RPMI7951 (cell line): ENCODE results near the gene WTIP. TPM values are rescaled to one million over a fixed set of nuclear protein-coding genes. Genes with fewer than 3 reads are reported as not detected.
A peak's percentile ranks its signal among the peaks of the same experiment; 100 is the strongest.
"Not testable (repeated sequence)": the region's sequence is repeated elsewhere in the genome, so short reads cannot be mapped to it uniquely, and the experiment has no call there.

Source experiments
- DNase-seq: peaks from one replicate; pipeline ENCODE4 v3.0.0-alpha.2; 2012; ENCODE audit warnings: low read depth
- total RNA-seq: library from RNA; depleted of rRNA; stranded (reverse); fragments of >200 nt; shearing (Covaris generic); gene quantifications from 2 replicates; pipeline ENCODE4 v1.2.3, GENCODE V29; 2014

The WTIP gene
- total RNA-seq, 1 experiment from 2014 or later = 11.1 TPM

GRCh38 chr19:34478496-34478895 lies 3.1 kb upstream of the WTIP start:
- DNase-seq = not testable (repeated sequence)

DNA sequence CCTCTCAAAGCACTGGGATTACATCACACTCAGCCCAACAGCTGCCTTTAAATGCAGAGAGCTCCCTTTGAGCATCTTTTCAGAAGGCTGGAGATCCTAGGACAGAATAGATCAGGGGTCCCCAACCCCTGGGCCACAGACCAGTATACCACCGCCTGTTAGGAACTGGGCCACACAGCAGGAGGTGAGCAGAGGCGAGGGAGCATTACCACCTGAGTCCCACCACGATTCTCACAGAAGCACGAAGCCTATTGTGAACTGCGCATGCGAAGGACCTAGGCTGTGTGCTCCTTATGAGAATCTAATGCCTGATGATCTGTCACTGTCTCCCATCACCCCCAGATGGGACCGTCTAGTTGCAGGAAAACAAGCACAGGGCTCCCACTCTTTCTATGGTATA lies 2.2 kb upstream of the WTIP start:
- no peak for DNase-seq

- DNase-seq = no peak
Measured at GRCh38 chr19:34480491-34480890, 1.1 kb upstream of the WTIP start.

- peak; percentile 62 for DNase-seq
Measured at GRCh38 chr19:34481861-34482379, 362 bp downstream of the WTIP start.

DNA sequence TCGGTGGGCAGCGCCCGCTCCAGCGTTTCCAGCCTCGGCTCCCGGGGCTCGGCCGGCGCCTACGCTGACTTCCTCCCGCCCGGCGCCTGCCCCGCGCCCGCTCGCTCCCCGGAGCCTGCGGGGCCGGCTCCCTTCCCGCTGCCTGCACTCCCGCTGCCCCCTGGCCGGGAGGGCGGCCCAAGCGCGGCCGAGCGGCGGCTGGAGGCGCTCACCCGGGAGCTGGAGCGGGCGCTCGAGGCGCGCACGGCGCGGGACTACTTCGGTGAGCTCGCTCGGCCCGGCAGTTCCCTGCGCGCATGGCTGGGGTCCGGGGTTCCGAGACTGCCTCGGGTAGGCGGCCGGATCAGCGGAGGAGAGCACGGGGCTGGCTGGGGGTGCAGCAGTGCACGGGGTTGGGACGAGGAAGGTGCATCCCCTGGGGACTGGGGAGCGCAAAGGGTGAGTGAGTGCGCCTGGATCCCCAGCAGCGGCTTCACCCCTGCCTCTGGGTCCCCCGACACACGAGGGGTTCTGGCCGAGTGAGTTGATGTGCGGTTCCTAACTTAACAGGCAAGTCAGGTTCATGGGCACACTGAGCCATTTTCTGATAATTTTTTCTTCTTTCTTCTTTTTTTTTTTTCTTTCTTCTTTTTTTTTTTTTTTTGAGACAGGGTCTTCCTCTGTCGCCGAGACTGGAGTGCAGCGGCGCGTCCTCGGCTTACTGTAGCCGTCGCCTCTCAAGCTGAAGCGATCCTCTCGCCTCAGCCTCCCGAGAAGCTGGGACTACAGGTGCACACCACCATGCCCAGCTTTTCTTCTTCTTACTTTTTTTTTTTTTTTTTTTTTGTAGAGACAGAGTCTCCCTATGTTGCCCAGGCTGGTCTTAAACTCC lies 1.1 kb downstream of the WTIP start:
- peak; percentile 39 for DNase-seq

GRCh38 chr19:34484328-34484727 lies 2.8 kb downstream of the WTIP start:
- no peak for DNase-seq

DNA sequence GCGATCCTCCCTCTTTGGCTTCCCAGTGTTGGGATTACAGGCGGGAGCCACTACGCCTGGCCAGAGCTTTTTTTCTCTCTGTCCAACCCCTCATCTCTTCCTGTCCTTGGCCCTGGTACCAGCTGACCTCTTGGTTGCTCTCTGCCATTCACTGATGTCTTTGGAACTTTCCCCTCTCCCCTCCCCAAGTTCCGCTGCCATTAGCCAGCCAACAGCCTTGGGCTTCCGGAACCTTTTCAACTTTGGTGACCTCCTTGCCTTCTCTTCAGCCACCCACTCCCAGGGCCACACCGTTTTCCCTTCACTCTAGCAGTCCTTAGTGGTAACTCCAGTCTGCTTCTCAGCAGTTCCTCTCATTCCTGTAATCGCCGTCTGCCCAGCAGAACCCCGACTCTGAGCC lies 4.3 kb downstream of the WTIP start:
- DNase-seq = no peak

DNA sequence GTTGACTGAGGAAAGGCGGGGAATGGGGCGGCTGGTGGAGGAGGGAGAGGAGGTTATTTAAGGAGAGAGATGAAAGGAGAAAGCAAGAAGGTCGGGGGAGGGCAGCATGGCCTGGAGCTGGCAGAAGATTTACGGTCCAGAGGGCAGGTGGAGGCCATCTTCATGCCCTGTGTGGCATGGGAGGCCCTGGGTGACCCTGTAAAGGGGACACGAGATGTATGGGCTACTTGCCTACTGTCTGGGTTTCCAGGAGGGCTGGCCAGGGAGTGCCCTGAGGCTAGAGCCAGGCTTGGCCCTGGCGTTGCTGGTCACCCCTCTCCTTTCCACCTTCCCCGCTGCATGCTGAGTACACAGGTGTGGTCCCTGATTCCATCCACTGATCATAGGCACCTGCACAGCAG lies 6.1 kb downstream of the WTIP start:
- DNase-seq = no peak

- DNase-seq = no peak
Measured at GRCh38 chr19:34489175-34489574, 7.6 kb downstream of the WTIP start.

DNA sequence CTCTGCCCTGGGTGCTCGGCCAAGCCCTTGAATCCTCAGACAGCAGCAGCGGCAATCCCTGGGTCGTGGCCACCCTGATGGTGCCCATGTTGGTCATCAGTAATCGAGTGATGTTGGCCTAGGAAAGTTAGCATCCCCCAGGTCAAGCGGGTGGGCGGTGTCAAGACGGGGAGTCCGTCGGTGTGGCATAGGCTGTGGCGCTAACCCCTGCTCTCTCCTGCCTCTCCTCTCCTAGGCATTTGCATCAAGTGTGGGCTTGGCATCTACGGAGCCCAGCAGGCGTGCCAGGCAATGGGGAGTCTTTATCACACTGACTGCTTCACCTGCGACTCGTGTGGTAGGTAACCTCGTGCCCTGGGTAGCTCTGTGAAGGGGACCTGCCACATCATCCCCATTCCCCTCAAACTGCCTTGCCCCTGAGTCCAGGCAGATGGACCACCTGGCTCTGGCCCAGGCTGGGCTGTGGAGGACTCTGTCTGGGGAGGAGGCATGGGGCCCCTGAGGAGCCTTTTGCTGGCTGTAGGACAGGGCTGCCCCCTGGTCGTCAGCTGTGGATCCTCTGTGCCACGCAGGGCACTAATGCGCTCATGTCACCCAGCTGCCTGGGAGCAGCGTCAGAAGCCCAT lies 8.7 kb downstream of the WTIP start:
- no peak for DNase-seq

DNA sequence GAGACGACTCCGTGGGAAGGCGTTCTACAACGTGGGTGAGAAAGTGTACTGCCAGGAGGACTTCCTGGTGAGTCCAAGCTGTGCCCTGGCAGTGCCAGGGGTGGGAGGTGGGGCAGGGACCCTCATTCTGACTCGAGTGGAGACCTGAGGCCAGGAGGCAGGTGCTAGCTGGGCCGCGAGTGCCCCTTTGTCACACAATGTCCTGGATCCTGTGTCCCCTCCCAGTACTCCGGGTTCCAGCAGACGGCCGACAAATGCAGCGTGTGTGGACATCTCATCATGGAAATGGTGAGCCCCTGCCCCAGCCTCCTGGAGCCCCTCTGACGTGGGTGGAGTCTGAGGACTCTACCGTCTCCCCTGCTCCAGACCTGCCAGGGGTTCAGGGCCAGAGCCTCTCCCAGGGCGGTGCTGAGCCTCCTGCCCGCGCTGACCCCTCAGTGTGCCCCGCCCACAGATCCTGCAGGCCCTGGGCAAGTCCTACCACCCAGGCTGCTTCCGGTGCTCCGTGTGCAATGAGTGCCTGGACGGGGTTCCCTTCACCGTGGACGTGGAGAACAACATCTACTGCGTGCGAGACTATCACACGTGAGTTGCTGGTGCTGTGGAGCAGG lies 11.6 kb downstream of the WTIP start:
- DNase-seq = no peak

- DNase-seq = no peak
Measured at GRCh38 chr19:34493649-34494044, 12.1 kb downstream of the WTIP start.

DNA sequence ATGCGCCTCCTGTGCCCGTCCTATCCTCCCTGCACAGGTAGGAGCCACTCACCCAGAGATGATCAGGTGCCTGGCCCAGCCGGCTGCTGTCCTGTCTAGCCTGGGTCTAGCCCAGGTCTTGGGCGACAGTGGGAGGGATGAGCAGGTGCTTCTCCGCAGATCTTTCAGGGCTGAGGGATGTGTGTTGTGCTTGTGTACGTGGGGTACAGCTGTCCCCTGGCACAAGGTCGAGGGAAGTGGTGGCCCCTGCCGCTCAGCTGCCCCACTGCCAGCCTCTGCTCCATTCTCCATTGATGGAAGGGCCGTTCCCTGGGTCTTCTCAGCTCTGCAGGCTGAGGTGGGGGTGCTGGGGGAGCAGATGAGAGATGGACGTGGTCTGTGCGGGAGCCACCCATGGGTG lies 13.0 kb downstream of the WTIP start:
- DNase-seq = no peak

DNA sequence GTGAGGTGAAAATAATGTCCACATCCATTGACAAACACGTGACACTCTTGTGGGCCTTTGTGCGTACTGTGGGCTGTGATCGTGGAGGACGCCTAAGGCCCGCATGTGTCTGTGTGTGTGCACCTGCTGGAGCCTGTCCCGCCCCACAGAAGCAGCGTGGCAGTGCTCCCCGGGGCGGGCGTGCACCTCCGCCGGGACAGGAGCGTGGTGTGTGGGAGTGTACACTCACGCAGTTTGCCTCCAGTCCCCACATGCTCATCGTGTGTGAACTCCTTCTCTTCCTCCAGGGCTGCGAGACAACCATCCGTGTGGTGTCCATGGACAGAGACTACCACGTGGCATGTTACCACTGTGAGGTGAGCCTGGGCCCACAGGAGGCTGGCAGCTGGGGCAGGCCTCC lies 13.9 kb downstream of the WTIP start:
- no peak for DNase-seq

DNA sequence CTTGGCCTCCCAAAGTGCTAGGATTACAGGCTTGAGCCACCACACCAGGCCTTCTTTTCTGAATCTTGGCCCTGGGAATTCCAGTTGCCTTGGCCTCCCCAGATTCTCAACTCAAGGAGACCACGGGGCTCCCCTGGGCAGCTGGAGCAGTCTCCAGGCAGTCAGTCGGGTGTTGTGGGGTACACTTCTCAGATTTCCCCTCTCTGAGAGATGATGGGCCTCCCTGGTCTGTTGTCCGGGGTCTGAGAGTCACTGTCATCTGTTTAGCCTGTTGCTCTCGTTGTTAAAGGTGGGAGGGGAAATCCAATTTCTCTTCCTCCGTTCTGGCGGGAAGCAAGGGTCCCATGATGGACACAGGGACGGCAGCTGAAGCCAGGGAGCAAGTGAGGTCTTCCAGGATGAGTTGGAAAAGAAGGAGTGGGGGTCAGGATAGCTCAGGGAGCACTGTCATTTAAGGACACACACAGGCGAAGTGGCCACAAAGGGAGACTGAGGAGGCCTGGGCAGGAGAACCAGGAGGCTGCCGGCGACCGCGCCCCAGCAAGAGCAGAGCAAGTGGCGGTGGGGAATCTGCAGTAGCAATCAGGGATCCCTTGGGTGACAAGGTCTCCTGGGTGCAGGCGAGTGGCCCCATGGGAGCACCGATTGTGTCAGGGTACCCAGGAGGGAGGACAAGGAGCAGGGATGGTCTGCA lies 15.7 kb downstream of the WTIP start:
- DNase-seq = no peak

DNA sequence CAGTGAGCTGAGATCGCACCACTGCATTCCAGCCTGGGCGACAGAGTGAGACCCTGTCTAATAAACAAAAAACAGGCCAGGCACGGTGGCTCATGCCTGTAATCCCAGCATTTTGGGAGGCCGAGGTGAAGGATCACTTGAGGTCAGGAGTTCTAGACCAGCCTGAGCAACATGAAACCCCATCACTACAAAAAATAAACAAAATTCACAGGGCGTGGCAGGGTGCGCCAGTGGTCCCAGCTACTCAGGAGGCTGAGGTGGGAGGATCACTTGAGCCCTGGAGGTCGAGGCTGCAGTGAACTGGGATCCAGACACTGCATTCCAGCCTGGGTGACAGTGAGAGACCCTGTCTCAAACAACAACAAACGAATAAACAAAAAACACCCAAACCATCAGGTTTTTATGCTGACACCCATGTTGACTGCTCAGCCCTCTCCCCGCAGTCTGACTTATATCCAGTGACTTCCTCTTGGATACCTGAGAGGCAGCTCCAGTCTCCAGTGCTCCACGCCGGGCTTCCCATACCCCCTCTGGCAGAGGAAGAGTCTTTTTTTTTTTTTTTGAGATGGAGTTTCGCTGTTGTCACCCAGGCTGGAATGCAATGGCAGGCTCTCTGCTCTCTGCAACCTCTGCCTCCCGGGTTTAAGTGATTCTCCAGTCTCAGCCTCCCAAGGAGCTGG lies 17.7 kb downstream of the WTIP start:
- DNase-seq = no peak

GRCh38 chr19:34500656-34501120 lies 19.1 kb downstream of the WTIP start:
- no peak for DNase-seq

GRCh38 chr19:34501339-34502320 lies 20.1 kb downstream of the WTIP start:
- peak; percentile 81 for DNase-seq

DNA sequence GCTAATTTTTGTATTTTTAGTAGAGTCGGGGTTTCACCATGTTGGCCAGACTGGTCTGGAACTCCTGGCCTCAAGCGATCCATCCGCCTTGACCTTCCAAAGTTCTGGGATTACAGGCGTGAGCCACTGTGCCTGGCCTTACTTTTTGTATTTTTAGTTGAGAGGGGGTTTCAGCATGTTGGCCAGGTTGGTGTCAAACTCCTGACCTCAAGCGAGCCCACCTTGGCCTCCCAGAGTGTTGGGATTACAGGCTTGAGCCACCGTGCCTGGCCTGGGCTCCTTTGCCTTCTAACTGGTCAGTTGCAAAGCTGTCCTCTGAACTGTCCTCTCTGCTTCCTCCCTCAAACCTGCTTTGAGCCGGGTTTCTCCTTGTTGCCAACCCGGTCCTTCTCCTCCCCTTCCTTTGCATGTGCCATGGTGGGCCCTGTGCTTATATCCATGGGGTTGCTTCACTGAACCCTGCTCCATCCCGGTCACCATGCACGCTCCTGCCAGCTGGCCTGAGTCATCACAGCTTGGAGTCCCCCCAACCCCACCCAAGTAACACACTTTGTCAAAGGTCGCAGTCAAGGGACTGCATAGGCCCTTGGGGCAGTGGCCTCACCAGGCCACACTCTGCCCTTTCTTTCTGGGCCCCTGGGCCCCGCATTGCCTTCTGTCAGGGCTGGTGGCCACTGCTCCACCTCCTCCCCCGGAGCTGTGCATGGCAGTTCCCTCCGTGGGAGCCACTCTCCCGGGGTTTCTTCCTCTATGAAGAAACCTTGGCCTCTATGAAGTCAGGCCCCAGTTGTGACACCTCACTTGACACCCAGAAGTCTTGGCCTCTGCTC lies 21.2 kb downstream of the WTIP start:
- DNase-seq = peak; percentile 37
